RWPE2 (cell line): Measurements from ENCODE around the gene KCNE3.

Source experiments
- ATAC-seq: fragments of 200-7000 bp; cut with Tn5 transposase; 3 replicates; pipeline ENCODE4 v1.9.1; 2021; ENCODE audit warnings: low read depth
- DNase-seq: peaks from one replicate; pipeline ENCODE4 v3.0.0-alpha.2; 2020; ENCODE audit warnings: low spot score
- H3K27ac ChIP-seq: fragments of 450-650 bp; 2 replicates; pipeline ENCODE4 v1.5.1; 2017; ENCODE audit warnings: mild to moderate bottlenecking; ENCODE audit not compliant: poor library complexity, severe bottlenecking
- H3K27me3 ChIP-seq: fragments of 250-450 bp; sonication (Bioruptor Pico); 2 replicates; pipeline ENCODE4 v1.5.1; 2021; ENCODE audit warnings: mild to moderate bottlenecking, moderate library complexity; ENCODE audit not compliant: insufficient read depth, poor library complexity, severe bottlenecking
- H3K36me3 ChIP-seq: fragments of 250-450 bp; sonication (Bioruptor Pico); 2 replicates; pipeline ENCODE4 v1.5.1; 2020; ENCODE audit warnings: low read depth, mild to moderate bottlenecking, moderate library complexity
- H3K4me1 ChIP-seq: fragments of 250-450 bp; sonication (Bioruptor Pico); 2 replicates; pipeline ENCODE4 v1.5.1; 2021; ENCODE audit warnings: mild to moderate bottlenecking, moderate library complexity; ENCODE audit not compliant: insufficient read depth, poor library complexity, severe bottlenecking
- H3K4me3 ChIP-seq: fragments of 250-450 bp; sonication (Bioruptor Pico); 2 replicates; pipeline ENCODE4 v1.5.1; 2021; ENCODE audit warnings: mild to moderate bottlenecking, moderate library complexity; ENCODE audit not compliant: severe bottlenecking
- H3K9me3 ChIP-seq: fragments of 250-450 bp; sonication (Bioruptor Pico); 2 replicates; pipeline ENCODE4 v1.5.1; 2021; ENCODE audit warnings: mild to moderate bottlenecking, moderate library complexity; ENCODE audit not compliant: severe bottlenecking
- TF ChIP-seq, protein P1 (sequence below): fragments of 450-650 bp; IDR thresholded peaks from one replicate; pipeline ENCODE4 v1.5.1; 2017; ENCODE audit warnings: mild to moderate bottlenecking, moderate library complexity; ENCODE audit not compliant: poor library complexity, severe bottlenecking

KCNE3 gene

DNA sequence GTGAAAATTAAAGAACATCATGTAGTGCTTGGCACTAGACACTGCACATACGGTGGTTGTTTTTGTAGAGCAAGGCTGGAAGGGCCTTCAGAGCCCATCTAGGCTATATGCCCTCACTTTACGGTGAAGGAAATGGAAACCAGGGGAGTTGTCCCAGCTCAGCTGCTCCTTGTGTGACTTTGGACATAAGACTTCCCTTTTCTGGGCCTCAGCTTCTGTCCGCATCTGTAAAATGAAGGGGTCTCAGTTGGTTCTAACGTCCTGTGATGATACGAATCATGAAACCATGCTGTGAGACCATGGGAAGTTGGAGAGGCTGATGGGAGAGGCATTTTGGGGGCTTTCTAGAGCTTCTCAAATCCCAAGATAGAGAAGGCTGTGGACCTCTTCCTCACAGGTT, 4.7 kb downstream of the KCNE3 start:
- Histone ChIP-seq H3K27ac (no peak overlapping the region), H3K27me3 (no peaks in the 10 kb centered on the region), H3K4me3 (no peak overlapping the region), H3K9me3 (no peaks in the 10 kb centered on the region), H3K4me1 (no peaks in the 10 kb centered on the region), H3K36me3 (no peaks in the 10 kb centered on the region)
- ATAC-seq, result no peak
- no peak for DNase-seq
- TF ChIP-seq, protein P1, sequence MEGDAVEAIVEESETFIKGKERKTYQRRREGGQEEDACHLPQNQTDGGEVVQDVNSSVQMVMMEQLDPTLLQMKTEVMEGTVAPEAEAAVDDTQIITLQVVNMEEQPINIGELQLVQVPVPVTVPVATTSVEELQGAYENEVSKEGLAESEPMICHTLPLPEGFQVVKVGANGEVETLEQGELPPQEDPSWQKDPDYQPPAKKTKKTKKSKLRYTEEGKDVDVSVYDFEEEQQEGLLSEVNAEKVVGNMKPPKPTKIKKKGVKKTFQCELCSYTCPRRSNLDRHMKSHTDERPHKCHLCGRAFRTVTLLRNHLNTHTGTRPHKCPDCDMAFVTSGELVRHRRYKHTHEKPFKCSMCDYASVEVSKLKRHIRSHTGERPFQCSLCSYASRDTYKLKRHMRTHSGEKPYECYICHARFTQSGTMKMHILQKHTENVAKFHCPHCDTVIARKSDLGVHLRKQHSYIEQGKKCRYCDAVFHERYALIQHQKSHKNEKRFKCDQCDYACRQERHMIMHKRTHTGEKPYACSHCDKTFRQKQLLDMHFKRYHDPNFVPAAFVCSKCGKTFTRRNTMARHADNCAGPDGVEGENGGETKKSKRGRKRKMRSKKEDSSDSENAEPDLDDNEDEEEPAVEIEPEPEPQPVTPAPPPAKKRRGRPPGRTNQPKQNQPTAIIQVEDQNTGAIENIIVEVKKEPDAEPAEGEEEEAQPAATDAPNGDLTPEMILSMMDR, result no peak

DNA sequence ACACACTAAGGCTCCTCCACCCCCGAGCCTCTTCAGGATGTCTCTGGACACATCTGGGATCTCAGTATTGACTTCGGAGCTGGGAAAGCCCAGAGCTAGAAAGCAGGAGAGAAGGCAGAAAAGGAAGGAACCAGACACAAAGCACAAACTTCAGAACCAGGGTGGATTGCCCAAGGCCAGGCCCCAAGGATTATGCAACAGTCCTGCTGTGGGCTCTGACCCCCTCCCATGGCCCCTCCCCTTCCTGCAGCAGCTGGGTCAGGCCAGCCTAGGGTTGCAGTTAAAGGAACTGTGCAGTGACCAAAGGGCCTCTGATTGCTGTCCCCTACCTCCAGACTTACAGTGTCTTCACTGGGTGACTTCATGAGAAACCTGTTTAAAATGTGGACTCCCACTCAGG, 5.3 kb downstream of the KCNE3 start:
- no peaks in the 10 kb centered on the region for H3K4me1 ChIP-seq
- no peaks in the 10 kb centered on the region for H3K9me3 ChIP-seq
- no peak overlapping the region for H3K27ac ChIP-seq
- no peaks in the 10 kb centered on the region for H3K27me3 ChIP-seq
- no peaks in the 10 kb centered on the region for H3K36me3 ChIP-seq
- no peak overlapping the region for H3K4me3 ChIP-seq
- DNase-seq (no peak), ATAC-seq (no peak)
- TF ChIP-seq, protein P1, result no peak

DNA sequence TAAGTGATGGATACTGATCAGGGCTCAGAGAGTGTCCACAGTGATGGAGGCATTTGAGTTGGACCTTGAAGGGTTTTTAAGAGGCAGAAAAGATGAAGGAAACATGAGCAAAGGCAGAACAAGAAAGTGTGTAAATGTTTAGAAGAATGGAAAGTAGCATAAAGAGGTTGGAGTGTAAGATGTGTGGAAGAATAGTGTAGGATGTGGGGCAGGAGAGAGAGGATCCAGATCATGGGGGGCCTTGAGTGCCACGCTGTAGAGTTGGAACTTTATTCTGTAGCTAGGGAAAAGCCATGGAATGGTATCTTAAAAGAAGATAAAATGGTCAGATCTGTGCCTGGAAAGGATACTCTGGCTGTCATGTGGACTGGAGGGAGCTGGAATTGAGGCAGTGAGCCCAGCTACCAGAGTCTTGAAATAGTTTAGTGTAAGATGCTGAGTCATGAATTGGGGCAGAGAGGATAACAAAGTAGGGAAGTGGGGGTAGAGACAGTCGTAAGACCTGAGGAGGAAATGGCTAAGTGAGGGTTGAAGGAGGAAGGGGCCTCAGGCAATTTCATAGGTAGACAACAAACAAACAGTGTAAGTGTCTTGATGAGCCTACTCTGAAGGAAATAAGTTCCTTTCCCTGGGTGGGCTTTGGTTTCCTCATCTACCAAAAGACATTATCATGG, 6.7 kb downstream of the KCNE3 start:
- H3K36me3 ChIP-seq, result no peaks in the 10 kb centered on the region
- H3K4me3 ChIP-seq, result no peak overlapping the region
- no peaks in the 10 kb centered on the region for H3K27me3 ChIP-seq
- ATAC-seq (no peak), DNase-seq (no peak)
- H3K4me1 ChIP-seq, result no peaks in the 10 kb centered on the region
- TF ChIP-seq, protein P1, result no peak
- no peak overlapping the region for H3K27ac ChIP-seq
- no peaks in the 10 kb centered on the region for H3K9me3 ChIP-seq

DNA sequence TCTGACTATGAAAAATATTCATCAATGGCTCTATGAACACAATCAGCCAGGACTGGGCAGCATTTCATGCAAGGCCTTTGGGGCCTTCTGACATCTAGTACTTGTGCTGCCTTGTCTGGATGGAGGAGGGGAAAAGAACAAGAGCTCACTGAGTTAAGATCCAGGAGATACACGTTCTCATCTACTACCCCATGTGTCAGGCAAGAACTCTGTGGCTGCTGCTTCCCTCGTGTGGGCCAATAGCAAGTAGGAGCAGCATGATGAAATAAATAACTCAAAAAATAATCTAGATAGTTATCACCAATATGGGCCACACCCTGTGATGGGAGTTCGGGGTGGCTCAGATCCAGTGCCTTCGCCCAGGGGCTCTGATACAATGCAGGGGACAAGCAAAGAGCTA, 7.3 kb downstream of the KCNE3 start:
- TF ChIP-seq, protein P1, result no peak
- H3K27ac ChIP-seq, result no peak overlapping the region

DNA sequence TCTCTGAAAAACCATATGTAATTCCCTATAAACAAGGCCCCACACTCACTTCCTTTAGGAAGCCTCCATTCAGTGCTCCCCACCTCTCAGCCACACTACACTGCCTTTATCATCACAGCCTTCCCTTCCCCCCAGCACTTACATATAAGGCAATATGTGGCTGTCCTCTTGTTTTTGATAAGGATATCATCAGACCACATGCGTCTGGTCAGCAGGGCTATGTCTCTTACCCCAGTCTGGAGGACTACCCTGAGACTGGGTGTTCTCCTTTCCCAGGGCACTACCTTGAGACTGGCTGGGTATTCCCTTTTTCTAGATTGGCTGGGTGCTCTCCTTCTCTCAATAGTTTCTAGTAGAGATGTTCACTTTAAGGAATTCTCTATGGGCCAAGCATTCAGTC, 7.8 kb downstream of the KCNE3 start:
- H3K4me3 ChIP-seq, result no peak overlapping the region
- H3K27me3 ChIP-seq, result no peaks in the 10 kb centered on the region
- H3K27ac ChIP-seq, result no peak overlapping the region
- DNase-seq (no peak), ATAC-seq (no peak)
- TF ChIP-seq, protein P1, result no peak
- H3K9me3 ChIP-seq, result no peaks in the 10 kb centered on the region
- no peaks in the 10 kb centered on the region for H3K4me1 ChIP-seq
- no peaks in the 10 kb centered on the region for H3K36me3 ChIP-seq

More for the DNA sequence above, 7.3 kb downstream of the KCNE3 start:
- Histone ChIP-seq H3K27me3 (no peaks in the 10 kb centered on the region), H3K4me1 (no peaks in the 10 kb centered on the region), H3K36me3 (no peaks in the 10 kb centered on the region), H3K9me3 (no peaks in the 10 kb centered on the region), H3K4me3 (no peak overlapping the region)
- ATAC-seq, result no peak
- no peak for DNase-seq
